Activated CD8-positive, alpha-beta T cell treated with anti-CD3 and anti-CD28 coated beads for 36 hours (primary cell): ENCODE data around the gene CTNNA2. TPM values are rescaled to one million over a fixed set of nuclear protein-coding genes. Genes with fewer than 3 reads are reported as not detected.

ENCODE experiments used
- ATAC-seq: fragments of 200-7000 bp; cut with Tn5 transposase; one replicate; pipeline ENCODE4 v1.10.0; 2021; ENCODE audit warnings: mild to moderate bottlenecking, moderate library complexity
- CTCF ChIA-PET: fragments of 350-600 bp; sonication (Branson Sonifier 250); formaldehyde crosslinking; loops from one replicate; lab custom pipeline; 2021; ENCODE audit warnings: antibody characterized with exemption; lab: Charles Lee
- POLR2A ChIA-PET: fragments of 350-600 bp; sonication (Branson Sonifier 250); formaldehyde crosslinking; loops from one replicate; lab custom pipeline; 2021; ENCODE audit warnings: antibody characterized with exemption; lab: Charles Lee
- DNase-seq: peaks from one replicate; pipeline ENCODE4 v3.0.0-alpha.2; 2020
- H3K27ac Mint-ChIP-seq: one replicate; pipeline ENCODE4 v1.8.0; 2021; ENCODE audit warnings: mild to moderate bottlenecking, mixed read lengths
- H3K27me3 Mint-ChIP-seq: one replicate; pipeline ENCODE4 v1.8.0; 2021; ENCODE audit warnings: mixed read lengths
- H3K36me3 Mint-ChIP-seq: one replicate; pipeline ENCODE4 v1.8.0; 2021; ENCODE audit warnings: low read depth, mixed read lengths
- H3K4me1 Mint-ChIP-seq: one replicate; pipeline ENCODE4 v1.8.0; 2021; ENCODE audit warnings: low read depth, mixed read lengths
- H3K4me3 Mint-ChIP-seq: one replicate; pipeline ENCODE4 v1.8.0; 2021; ENCODE audit warnings: mild to moderate bottlenecking, moderate library complexity, mixed read lengths
- H3K9me3 Mint-ChIP-seq: one replicate; pipeline ENCODE4 v1.8.0; 2021; ENCODE audit warnings: mixed read lengths
- CTCF ChIP-seq: fragments of 200-600 bp; IDR thresholded peaks from one replicate; pipeline ENCODE4 v1.8.0; 2022; ENCODE audit warnings: antibody characterized with exemption, mild to moderate bottlenecking
- intact Hi-C: fragments of 100-400 bp; cut with micrococcal nuclease; formaldehyde crosslinking; loops from one replicate; pipeline ENCODE4 v1.10.0; 2022
- total RNA-seq, 2 experiments: library from RNA; stranded (reverse); gene quantifications; one replicate each; pipeline ENCODE4 v1.2.3, GENCODE V29; 2021

The CTNNA2 gene
- total RNA-seq, 2 experiments from 2014 or later, result not detected

GRCh38 chr2:80381666-80382065 is 868.8 kb downstream of the CTNNA2 start:
- no peak for TF ChIP-seq CTCF
- Mint-ChIP-seq H3K4me1 (no peaks in the 10 kb centered on the region), H3K27me3 (no peaks in the 10 kb centered on the region), H3K36me3 (no peaks in the 10 kb centered on the region), H3K4me3 (no peak overlapping the region), H3K9me3 (peaks cover 4% of the 10 kb centered on the region), H3K27ac (no peak overlapping the region)
- ChIA-PET POLR2A (no interaction called here), CTCF (no interaction called here)
- intact Hi-C loops, result no loop called here
- ATAC-seq, result no peak
- no peak for DNase-seq

DNA sequence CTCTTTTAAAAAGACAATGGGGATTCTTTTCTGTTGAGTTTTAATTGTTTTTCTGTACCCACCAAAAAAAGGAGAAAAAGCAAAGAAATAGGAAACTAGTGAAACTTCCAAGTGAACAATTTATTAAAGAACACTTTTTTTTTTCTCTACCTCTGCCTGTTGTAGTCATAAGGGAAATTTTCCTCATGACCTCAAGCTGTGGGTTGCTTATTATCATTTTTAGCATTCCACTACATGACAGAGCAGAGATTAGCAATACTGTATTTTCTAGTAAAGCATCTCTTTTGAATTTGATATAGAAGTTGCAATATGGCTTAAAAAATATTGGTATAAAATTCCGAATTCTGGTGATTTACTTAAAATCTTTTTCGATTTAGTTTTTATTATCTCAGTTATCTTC is 879.6 kb downstream of the CTNNA2 start:
- H3K36me3 Mint-ChIP-seq, result no peaks in the 10 kb centered on the region
- POLR2A ChIA-PET, result no interaction called here
- H3K4me1 Mint-ChIP-seq, result no peaks in the 10 kb centered on the region
- H3K27ac Mint-ChIP-seq, result no peak overlapping the region
- H3K4me3 Mint-ChIP-seq, result no peak overlapping the region
- no peak for ATAC-seq
- no peak for TF ChIP-seq CTCF
- no peaks in the 10 kb centered on the region for H3K27me3 Mint-ChIP-seq
- DNase-seq, result no peak
- H3K9me3 Mint-ChIP-seq, result peaks cover under 1% of the 10 kb centered on the region
- intact Hi-C loops, result no loop called here
- CTCF ChIA-PET, result no interaction called here

DNA sequence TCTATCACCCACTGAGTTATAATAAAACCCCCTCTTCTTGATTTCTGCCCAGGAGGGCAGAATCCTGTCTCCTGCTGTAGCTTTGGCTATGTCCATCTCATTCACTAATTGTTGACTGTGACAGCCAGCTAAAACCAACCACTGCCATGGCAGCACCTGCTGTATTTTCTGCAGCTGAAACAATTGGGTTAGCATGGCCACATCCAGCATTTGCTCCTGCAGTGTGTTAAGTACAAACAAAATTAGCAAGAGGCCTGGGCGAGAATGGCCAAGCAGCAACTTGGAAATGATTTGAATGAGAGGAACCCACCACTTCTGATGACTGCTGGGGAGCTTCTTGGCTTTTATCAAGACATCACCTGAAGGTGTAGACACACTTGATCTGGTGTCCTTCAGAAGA is 881.1 kb downstream of the CTNNA2 start:
- no peaks in the 10 kb centered on the region for H3K4me1 Mint-ChIP-seq
- DNase-seq, result no peak
- no peak overlapping the region for H3K4me3 Mint-ChIP-seq
- no peak for TF ChIP-seq CTCF
- POLR2A ChIA-PET, result no interaction called here
- no peaks in the 10 kb centered on the region for H3K36me3 Mint-ChIP-seq
- ATAC-seq, result no peak
- CTCF ChIA-PET, result no interaction called here
- intact Hi-C loops, result no loop called here
- H3K27me3 Mint-ChIP-seq, result no peaks in the 10 kb centered on the region
- H3K27ac Mint-ChIP-seq, result no peak overlapping the region
- peaks cover 4% of the 10 kb centered on the region for H3K9me3 Mint-ChIP-seq

DNA sequence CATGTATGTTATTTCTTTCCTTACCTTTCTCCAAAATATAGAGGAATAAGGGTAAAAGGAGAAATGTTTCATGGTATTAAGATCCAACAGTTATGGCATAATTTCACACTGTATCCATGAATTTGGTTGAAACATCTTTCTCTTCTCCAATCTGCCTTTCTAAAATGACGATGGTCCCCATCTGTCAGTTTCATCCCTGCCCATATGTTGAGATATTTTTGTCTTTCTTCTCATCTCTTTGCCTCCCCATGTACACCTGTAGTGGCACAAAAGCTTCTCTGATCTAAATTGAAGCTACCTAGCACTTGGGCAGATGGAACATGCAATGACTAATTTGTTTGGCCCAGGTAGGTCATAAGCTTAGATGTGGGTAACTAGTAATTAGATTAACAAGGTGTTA is 882.4 kb downstream of the CTNNA2 start:
- H3K4me3 Mint-ChIP-seq, result no peak overlapping the region
- H3K9me3 Mint-ChIP-seq, result peaks cover 6% of the 10 kb centered on the region
- POLR2A ChIA-PET, result no interaction called here
- TF ChIP-seq CTCF, result no peak
- CTCF ChIA-PET, result no interaction called here
- H3K4me1 Mint-ChIP-seq, result no peaks in the 10 kb centered on the region
- H3K27me3 Mint-ChIP-seq, result no peaks in the 10 kb centered on the region
- no peak overlapping the region for H3K27ac Mint-ChIP-seq
- intact Hi-C loops, result no loop called here
- no peak for DNase-seq
- ATAC-seq, result no peak
- no peaks in the 10 kb centered on the region for H3K36me3 Mint-ChIP-seq

- DNase-seq (no peak), ATAC-seq (no peak)
- Mint-ChIP-seq H3K9me3 (peaks cover 12% of the 10 kb centered on the region), H3K27me3 (no peaks in the 10 kb centered on the region), H3K4me1 (no peaks in the 10 kb centered on the region), H3K36me3 (no peaks in the 10 kb centered on the region), H3K27ac (no peak overlapping the region), H3K4me3 (no peak overlapping the region)
- ChIA-PET POLR2A (no interaction called here), CTCF (no interaction called here)
- intact Hi-C loops, result no loop called here
- no peak for TF ChIP-seq CTCF
Observed at GRCh38 chr2:80396276-80396675, 883.4 kb downstream of the CTNNA2 start.
